ENCODE measurements around the gene BRD1. TPM values are rescaled to one million over a fixed set of nuclear protein-coding genes. Genes with fewer than 3 reads are reported as not detected.

BRD1 gene
- total and polyA plus RNA-seq, 5 donors from 2014 or later, result 2.0 to 133 (median 2.3) TPM

GRCh38 chr22:49752598-49753091 is 75.0 kb downstream of the BRD1 start:
- no peak for ATAC-seq (ENCODE audit: low read depth in 2 of 2)
- Mint-ChIP-seq H3K4me3 (no peak overlapping the region), H3K4me1 (no peaks in the 10 kb centered on the region), H3K36me3 (no peaks in the 10 kb centered on the region), H3K27ac (no peak overlapping the region), H3K27me3 (no peaks in the 10 kb centered on the region), H3K9me3 (peaks cover under 1 to 6% (median 5%) of the 10 kb centered on the region in 7 donors)
- Histone ChIP-seq H3K4me3 (ENCODE audit: low read depth, low read length) (no peak overlapping the region), H3K27me3 (ENCODE audit: control insufficient read depth, insufficient read depth, low read length) (no peaks in the 10 kb centered on the region), H3K9me3 (ENCODE audit: control insufficient read depth in 2 of 2, low read length in 2 of 2) (peaks cover 4 to 9% of the 10 kb centered on the region in 2 experiments), H3K27ac (ENCODE audit: insufficient read depth, low read length, poor library complexity, severe bottlenecking) (no peak overlapping the region), H3K36me3 (ENCODE audit: control insufficient read depth, insufficient read depth, low read length) (no peaks in the 10 kb centered on the region), H3K4me1 (ENCODE audit: control insufficient read depth, insufficient read depth, low read length, poor library complexity, severe bottlenecking) (no peaks in the 10 kb centered on the region)
- DNase-seq, result no peak

- Histone ChIP-seq H3K36me3 (ENCODE audit: control insufficient read depth, insufficient read depth, low read length) (no peaks in the 10 kb centered on the region), H3K4me3 (ENCODE audit: low read depth, low read length) (no peak overlapping the region), H3K4me1 (ENCODE audit: control insufficient read depth, insufficient read depth, low read length, poor library complexity, severe bottlenecking) (no peaks in the 10 kb centered on the region), H3K27me3 (ENCODE audit: control insufficient read depth, insufficient read depth, low read length) (no peaks in the 10 kb centered on the region), H3K9me3 (ENCODE audit: control insufficient read depth in 2 of 2, low read length in 2 of 2) (peaks cover 10 to 14% of the 10 kb centered on the region in 2 experiments), H3K27ac (ENCODE audit: insufficient read depth, low read length, poor library complexity, severe bottlenecking) (no peak overlapping the region)
- no peak overlapping the region for H3K27ac Mint-ChIP-seq
- ATAC-seq (ENCODE audit: low read depth in 2 of 2) (no peak), DNase-seq (no peak)
- H3K9me3 Mint-ChIP-seq, result peaks cover 2 to 11% (median 4%) of the 10 kb centered on the region in 7 donors
- H3K36me3 Mint-ChIP-seq, result no peaks in the 10 kb centered on the region
- H3K27me3 Mint-ChIP-seq, result no peaks in the 10 kb centered on the region
- H3K4me3 Mint-ChIP-seq, result no peak overlapping the region
- no peaks in the 10 kb centered on the region for H3K4me1 Mint-ChIP-seq
Measured at GRCh38 chr22:49751966-49752597, 75.6 kb downstream of the BRD1 start.

GRCh38 chr22:49751318-49751965 is 76.2 kb downstream of the BRD1 start:
- DNase-seq, result no peak
- no peak overlapping the region for H3K27ac Mint-ChIP-seq

GRCh38 chr22:49749885-49750510 is 77.7 kb downstream of the BRD1 start:
- DNase-seq, result no peak
- no peaks in the 10 kb centered on the region for H3K27me3 ChIP-seq (ENCODE audit: control insufficient read depth, insufficient read depth, low read length)
- Mint-ChIP-seq H3K4me3 (no peak overlapping the region), H3K27ac (no peak overlapping the region), H3K4me1 (no peaks in the 10 kb centered on the region), H3K9me3 (peaks cover 7 to 31% (median 16%) of the 10 kb centered on the region in 7 donors), H3K27me3 (peaks cover 13% of the 10 kb centered on the region), H3K36me3 (no peaks in the 10 kb centered on the region)
- H3K27ac ChIP-seq (ENCODE audit: insufficient read depth, low read length, poor library complexity, severe bottlenecking), result no peak overlapping the region
- H3K4me3 ChIP-seq (ENCODE audit: low read depth, low read length), result no peak overlapping the region
- no peaks in the 10 kb centered on the region for H3K36me3 ChIP-seq (ENCODE audit: control insufficient read depth, insufficient read depth, low read length)
- ATAC-seq (ENCODE audit: low read depth in 2 of 2), result no peak
- peaks cover 30 to 34% of the 10 kb centered on the region in 2 experiments for H3K9me3 ChIP-seq (ENCODE audit: control insufficient read depth in 2 of 2, low read length in 2 of 2)
- H3K4me1 ChIP-seq (ENCODE audit: control insufficient read depth, insufficient read depth, low read length, poor library complexity, severe bottlenecking), result no peaks in the 10 kb centered on the region

More at GRCh38 chr22:49751318-49751965, 76.2 kb downstream of the BRD1 start:
- Histone ChIP-seq H3K27me3 (ENCODE audit: control insufficient read depth, insufficient read depth, low read length) (no peaks in the 10 kb centered on the region), H3K36me3 (ENCODE audit: control insufficient read depth, insufficient read depth, low read length) (no peaks in the 10 kb centered on the region), H3K9me3 (ENCODE audit: control insufficient read depth in 2 of 2, low read length in 2 of 2) (peaks cover 16 to 21% of the 10 kb centered on the region in 2 experiments), H3K4me1 (ENCODE audit: control insufficient read depth, insufficient read depth, low read length, poor library complexity, severe bottlenecking) (no peaks in the 10 kb centered on the region), H3K27ac (ENCODE audit: insufficient read depth, low read length, poor library complexity, severe bottlenecking) (no peak overlapping the region), H3K4me3 (ENCODE audit: low read depth, low read length) (no peak overlapping the region)
- no peaks in the 10 kb centered on the region for H3K36me3 Mint-ChIP-seq
- H3K9me3 Mint-ChIP-seq, result peaks cover 3 to 18% (median 7%) of the 10 kb centered on the region in 7 donors
- no peak for ATAC-seq (ENCODE audit: low read depth in 2 of 2)
- H3K4me1 Mint-ChIP-seq, result no peaks in the 10 kb centered on the region
- no peak overlapping the region for H3K4me3 Mint-ChIP-seq
- H3K27me3 Mint-ChIP-seq, result peaks cover 4% of the 10 kb centered on the region

- no peak for ATAC-seq (ENCODE audit: low read depth in 2 of 2)
- Histone ChIP-seq H3K4me3 (ENCODE audit: low read depth, low read length) (no peak overlapping the region), H3K9me3 (ENCODE audit: control insufficient read depth in 2 of 2, low read length in 2 of 2) (peaks cover 35 to 38% of the 10 kb centered on the region in 2 experiments), H3K27ac (ENCODE audit: insufficient read depth, low read length, poor library complexity, severe bottlenecking) (no peak overlapping the region), H3K36me3 (ENCODE audit: control insufficient read depth, insufficient read depth, low read length) (no peaks in the 10 kb centered on the region), H3K27me3 (ENCODE audit: control insufficient read depth, insufficient read depth, low read length) (no peaks in the 10 kb centered on the region), H3K4me1 (ENCODE audit: control insufficient read depth, insufficient read depth, low read length, poor library complexity, severe bottlenecking) (no peaks in the 10 kb centered on the region)
- peaks cover 16% of the 10 kb centered on the region for H3K27me3 Mint-ChIP-seq
- H3K4me1 Mint-ChIP-seq, result no peaks in the 10 kb centered on the region
- H3K36me3 Mint-ChIP-seq, result no peaks in the 10 kb centered on the region
- H3K9me3 Mint-ChIP-seq, result peaks cover 7 to 37% (median 16%) of the 10 kb centered on the region in 7 donors
- no peak for DNase-seq
- H3K4me3 Mint-ChIP-seq, result no peak overlapping the region
- no peak overlapping the region for H3K27ac Mint-ChIP-seq
Measured at GRCh38 chr22:49749227-49749626, 78.4 kb downstream of the BRD1 start.

- H3K36me3 Mint-ChIP-seq, result no peaks in the 10 kb centered on the region
- H3K9me3 ChIP-seq (ENCODE audit: control insufficient read depth in 2 of 2, low read length in 2 of 2), result peaks cover 35 to 38% of the 10 kb centered on the region in 2 experiments
- H3K4me3 Mint-ChIP-seq, result no peak overlapping the region
- H3K27ac Mint-ChIP-seq, result no peak overlapping the region
- no peaks in the 10 kb centered on the region for H3K4me1 Mint-ChIP-seq
- ATAC-seq (ENCODE audit: low read depth in 2 of 2) (no peak), DNase-seq (no peak)
- no peaks in the 10 kb centered on the region for H3K4me1 ChIP-seq (ENCODE audit: control insufficient read depth, insufficient read depth, low read length, poor library complexity, severe bottlenecking)
- H3K27me3 ChIP-seq (ENCODE audit: control insufficient read depth, insufficient read depth, low read length), result no peaks in the 10 kb centered on the region
- H3K36me3 ChIP-seq (ENCODE audit: control insufficient read depth, insufficient read depth, low read length), result no peaks in the 10 kb centered on the region
- H3K27me3 Mint-ChIP-seq, result peaks cover 23% of the 10 kb centered on the region
- no peak overlapping the region for H3K4me3 ChIP-seq (ENCODE audit: low read depth, low read length)
- peaks cover 8 to 42% (median 20%) of the 10 kb centered on the region in 7 donors for H3K9me3 Mint-ChIP-seq
- no peak overlapping the region for H3K27ac ChIP-seq (ENCODE audit: insufficient read depth, low read length, poor library complexity, severe bottlenecking)
Measured at GRCh38 chr22:49748514-49748913, 79.2 kb downstream of the BRD1 start.

GRCh38 chr22:49747716-49748115 is 80.0 kb downstream of the BRD1 start:
- Histone ChIP-seq H3K27ac (ENCODE audit: insufficient read depth, low read length, poor library complexity, severe bottlenecking) (no peak overlapping the region), H3K4me3 (ENCODE audit: low read depth, low read length) (no peak overlapping the region), H3K4me1 (ENCODE audit: control insufficient read depth, insufficient read depth, low read length, poor library complexity, severe bottlenecking) (no peaks in the 10 kb centered on the region), H3K27me3 (ENCODE audit: control insufficient read depth, insufficient read depth, low read length) (peaks cover under 1% of the 10 kb centered on the region), H3K9me3 (ENCODE audit: control insufficient read depth in 2 of 2, low read length in 2 of 2) (peaks cover 35 to 38% of the 10 kb centered on the region in 2 experiments), H3K36me3 (ENCODE audit: control insufficient read depth, insufficient read depth, low read length) (no peaks in the 10 kb centered on the region)
- ATAC-seq (ENCODE audit: low read depth in 2 of 2) (no peak), DNase-seq (no peak)
- no peaks in the 10 kb centered on the region for H3K36me3 Mint-ChIP-seq
- peaks cover 27% of the 10 kb centered on the region for H3K27me3 Mint-ChIP-seq
- H3K4me1 Mint-ChIP-seq, result no peaks in the 10 kb centered on the region
- no peak overlapping the region for H3K27ac Mint-ChIP-seq
- H3K9me3 Mint-ChIP-seq, result peaks cover 11 to 42% (median 24%) of the 10 kb centered on the region in 7 donors
- no peak overlapping the region for H3K4me3 Mint-ChIP-seq

All from CD4-positive, CD25-positive, alpha-beta regulatory T cell (primary cell).